ENCODE measurements around the gene BCAT1. TPM values are rescaled to one million over a fixed set of nuclear protein-coding genes. Genes with fewer than 3 reads are reported as not detected.

The BCAT1 gene
- total and polyA plus RNA-seq, 2 donors (not counting 3 experiments of a cell fraction or from before 2014, with no cell fraction given) = 21.6 to 267 TPM

DNA sequence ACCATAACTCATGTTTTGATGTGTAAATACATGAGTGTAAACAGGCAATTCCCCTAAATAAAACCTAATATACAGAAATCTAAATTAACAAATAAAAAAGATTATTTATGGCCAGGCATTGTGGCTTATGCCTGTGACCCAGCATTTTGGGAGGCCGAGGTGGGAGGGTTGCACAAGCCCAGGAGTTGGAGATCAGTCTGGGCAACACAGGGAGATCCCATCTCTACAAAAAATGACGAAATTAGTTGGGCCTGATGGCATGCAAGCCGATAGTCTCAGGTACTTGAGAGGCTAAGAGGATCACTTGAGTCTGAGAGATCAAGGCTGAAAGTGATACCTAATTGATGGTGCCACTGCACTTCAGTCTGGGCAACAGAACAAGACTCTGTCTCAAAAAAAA is 48.7 kb downstream of the BCAT1 start:
- ChIA-PET POLR2A (no interaction called here), CTCF (interaction anchor here (1.4 to 2.0 kb wide), 4 partner anchors 9 to 48 kb away, joined by 3 to 22 read pairs (median 6); no protein-coding TSS in a partner anchor)
- TF ChIP-seq POLR2AphosphoS5 (IDR thresholded peaks at IDR 0.05; ENCODE audit: insufficient read depth, low read depth, low read length) (no peak), MYC (IDR thresholded peaks at IDR 0.05; ENCODE audit: low read depth, low read length) (no peak), POLR2A (IDR thresholded peaks at IDR 0.05; ENCODE audit: low read depth, low read length) (no peak), EZH2 (IDR thresholded peaks at IDR 0.05; ENCODE audit: borderline replicate concordance, low read depth, low read length, severe bottlenecking) (no peak), GATA2 (IDR thresholded peaks at IDR 0.05; ENCODE audit: insufficient read depth, insufficient read length, low read depth, low read length) (no peak)
- BruUV-seq (replicated peaks) = no TSS peak
- Histone ChIP-seq H4K20me1 (replicated peaks; ENCODE audit: control insufficient read depth, extremely low read depth, insufficient read depth, low read length) (no peaks in the 10 kb centered on the region), H3K9me1 (replicated peaks; ENCODE audit: control insufficient read depth, extremely low read depth, insufficient read depth, low read length) (no peaks in the 10 kb centered on the region), H3K4me2 (ENCODE audit: insufficient read depth, low read length) (peak overlapping the region; percentile 99), H3K9ac (replicated peaks; ENCODE audit: extremely low read depth, insufficient read depth, low read length) (peak overlapping the region; percentile 99), H3K27ac (ENCODE audit: insufficient read depth, low read depth, low read length) (peak overlapping the region; percentile 100), H3K27me3 (ENCODE audit: control insufficient read depth in 2 of 2, insufficient read depth in 2 of 2, low read length in 2 of 2) (no peaks in the 10 kb centered on the region), H3K79me2 (ENCODE audit: control insufficient read depth, insufficient read depth, low read length) (peaks cover 61% of the 10 kb centered on the region), H3K36me3 (ENCODE audit: control insufficient read depth in 2 of 2, extremely low read depth in 1 of 2, insufficient read depth in 2 of 2, low read length in 2 of 2) (no peaks in the 10 kb centered on the region), H3K4me1 (ENCODE audit: control insufficient read depth, extremely low read depth, insufficient read depth, low read length) (peaks cover 84% of the 10 kb centered on the region), H2AFZ (ENCODE audit: low read depth, low read length) (no peak overlapping the region), H3K4me3 (replicated peaks in 1 of 3; ENCODE audit: insufficient read depth in 1 of 3, low read depth in 1 of 3, low read length in 3 of 3) (peak overlapping the region in 1 of 3 experiments; percentile 94), H3K9me3 (replicated peaks; ENCODE audit: control insufficient read depth, insufficient read depth, low read length) (no peaks in the 10 kb centered on the region)
- FAIRE-seq (no peak), DNase-seq (ENCODE audit: low read depth, low spot score) (no peak)
- intact Hi-C loops (cut with micrococcal nuclease) (loop anchor here (5.0 kb wide), 1 partner anchor 298 kb away; no protein-coding TSS in a partner anchor), dilution Hi-C loops (cut with MboI; ENCODE audit: extremely low pct_ligation_motif_present, low sequenced_read_pairs) (no loop called here)

DNA sequence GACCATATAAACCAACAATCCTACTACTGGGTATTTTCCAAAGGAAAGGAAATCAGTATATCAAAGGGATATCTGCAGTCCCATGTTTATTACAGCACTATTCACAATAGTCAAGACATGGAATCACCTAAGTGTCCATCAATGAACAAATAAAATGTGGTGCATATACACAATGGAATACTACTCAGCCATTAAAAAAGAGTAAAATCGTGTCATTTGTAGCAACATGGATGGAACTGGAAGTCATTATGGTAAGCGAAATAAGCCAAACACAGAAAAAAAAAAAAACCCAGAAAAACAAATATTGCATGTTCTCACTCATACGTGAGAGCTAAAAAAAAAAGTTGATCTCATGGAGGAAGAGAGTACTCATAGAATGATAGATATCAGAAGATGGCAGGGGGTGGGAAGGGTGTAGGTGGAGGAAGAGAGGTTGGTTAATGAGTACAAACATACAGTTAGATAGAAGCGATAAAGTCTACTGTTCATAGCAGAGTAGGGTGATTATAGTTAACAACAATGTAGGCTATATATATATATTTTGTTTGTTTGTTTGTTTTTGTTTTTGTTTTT is 49.3 kb downstream of the BCAT1 start:
- H4K20me1 ChIP-seq (replicated peaks; ENCODE audit: control insufficient read depth, extremely low read depth, insufficient read depth, low read length) = no peaks in the 10 kb centered on the region
- H3K4me2 ChIP-seq (ENCODE audit: insufficient read depth, low read length) = peak overlapping the region; percentile 99
- H3K9ac ChIP-seq (replicated peaks; ENCODE audit: extremely low read depth, insufficient read depth, low read length) = no peak overlapping the region
- peak overlapping the region; percentile 100 for H3K27ac ChIP-seq (ENCODE audit: insufficient read depth, low read depth, low read length)
- no peaks in the 10 kb centered on the region for H3K36me3 ChIP-seq (ENCODE audit: control insufficient read depth in 2 of 2, extremely low read depth in 1 of 2, insufficient read depth in 2 of 2, low read length in 2 of 2)
- H3K4me1 ChIP-seq (ENCODE audit: control insufficient read depth, extremely low read depth, insufficient read depth, low read length) = peaks cover 88% of the 10 kb centered on the region
- H3K79me2 ChIP-seq (ENCODE audit: control insufficient read depth, insufficient read depth, low read length) = peaks cover 60% of the 10 kb centered on the region
- ChIA-PET POLR2A (no interaction called here), CTCF (interaction anchor here (2.0 kb wide), 1 partner anchor 48 kb away, joined by 7 read pairs; no protein-coding TSS in a partner anchor)
- no peaks in the 10 kb centered on the region for H3K9me1 ChIP-seq (replicated peaks; ENCODE audit: control insufficient read depth, extremely low read depth, insufficient read depth, low read length)
- TF ChIP-seq FOS (IDR thresholded peaks at IDR 0.05; ENCODE audit: borderline replicate concordance, insufficient read depth, low read length) (no peak), JUN (IDR thresholded peaks at IDR 0.05; ENCODE audit: borderline replicate concordance, insufficient read depth, insufficient read length, low read depth) (no peak), POLR2A (IDR thresholded peaks at IDR 0.05; ENCODE audit: low read depth, low read length) (no peak), MYC (IDR thresholded peaks at IDR 0.05; ENCODE audit: low read depth, low read length) (no peak), POLR2AphosphoS5 (IDR thresholded peaks at IDR 0.05; ENCODE audit: insufficient read depth, low read depth, low read length) (no peak), EZH2 (IDR thresholded peaks at IDR 0.05; ENCODE audit: borderline replicate concordance, low read depth, low read length, severe bottlenecking) (no peak), GATA2 (IDR thresholded peaks at IDR 0.05; ENCODE audit: insufficient read depth, insufficient read length, low read depth, low read length) (no peak)
- TF ChIP-seq, protein P1, sequence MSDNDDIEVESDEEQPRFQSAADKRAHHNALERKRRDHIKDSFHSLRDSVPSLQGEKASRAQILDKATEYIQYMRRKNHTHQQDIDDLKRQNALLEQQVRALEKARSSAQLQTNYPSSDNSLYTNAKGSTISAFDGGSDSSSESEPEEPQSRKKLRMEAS (IDR thresholded peaks at IDR 0.05; ENCODE audit: insufficient read depth, insufficient read length) = no peak
- TF ChIP-seq, protein P2, sequence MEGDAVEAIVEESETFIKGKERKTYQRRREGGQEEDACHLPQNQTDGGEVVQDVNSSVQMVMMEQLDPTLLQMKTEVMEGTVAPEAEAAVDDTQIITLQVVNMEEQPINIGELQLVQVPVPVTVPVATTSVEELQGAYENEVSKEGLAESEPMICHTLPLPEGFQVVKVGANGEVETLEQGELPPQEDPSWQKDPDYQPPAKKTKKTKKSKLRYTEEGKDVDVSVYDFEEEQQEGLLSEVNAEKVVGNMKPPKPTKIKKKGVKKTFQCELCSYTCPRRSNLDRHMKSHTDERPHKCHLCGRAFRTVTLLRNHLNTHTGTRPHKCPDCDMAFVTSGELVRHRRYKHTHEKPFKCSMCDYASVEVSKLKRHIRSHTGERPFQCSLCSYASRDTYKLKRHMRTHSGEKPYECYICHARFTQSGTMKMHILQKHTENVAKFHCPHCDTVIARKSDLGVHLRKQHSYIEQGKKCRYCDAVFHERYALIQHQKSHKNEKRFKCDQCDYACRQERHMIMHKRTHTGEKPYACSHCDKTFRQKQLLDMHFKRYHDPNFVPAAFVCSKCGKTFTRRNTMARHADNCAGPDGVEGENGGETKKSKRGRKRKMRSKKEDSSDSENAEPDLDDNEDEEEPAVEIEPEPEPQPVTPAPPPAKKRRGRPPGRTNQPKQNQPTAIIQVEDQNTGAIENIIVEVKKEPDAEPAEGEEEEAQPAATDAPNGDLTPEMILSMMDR (IDR thresholded peaks at IDR 0.05; ENCODE audit: extremely low read depth in 1 of 2, insufficient read depth in 1 of 2, low read depth in 1 of 2, low read length in 2 of 2) = no peak
- BruUV-seq (replicated peaks) = no TSS peak
- DNase-seq (ENCODE audit: low read depth, low spot score) = no peak
- no peaks in the 10 kb centered on the region for H3K9me3 ChIP-seq (replicated peaks; ENCODE audit: control insufficient read depth, insufficient read depth, low read length)
- H3K27me3 ChIP-seq (ENCODE audit: control insufficient read depth in 2 of 2, insufficient read depth in 2 of 2, low read length in 2 of 2) = no peaks in the 10 kb centered on the region
- intact Hi-C loops (cut with micrococcal nuclease) = loop anchor here (5.0 kb wide), 1 partner anchor 297 kb away; no protein-coding TSS in a partner anchor
- no peak overlapping the region for H2AFZ ChIP-seq (ENCODE audit: low read depth, low read length)
- dilution Hi-C loops (cut with MboI; ENCODE audit: extremely low pct_ligation_motif_present, low sequenced_read_pairs) = no loop called here
- no peak for FAIRE-seq
- no peak overlapping the region for H3K4me3 ChIP-seq (replicated peaks in 1 of 3; ENCODE audit: insufficient read depth in 1 of 3, low read depth in 1 of 3, low read length in 3 of 3)
